Immature natural killer cell (primary cell): ENCODE results near the gene BCL2L15. TPM values are rescaled to one million over a fixed set of nuclear protein-coding genes. Genes with fewer than 3 reads are reported as not detected.

ENCODE experiments used
- DNase-seq, 3 donors: peaks; one replicate each; pipeline ENCODE4 v3.0.0; 2022; ENCODE audit warnings: mixed read lengths in 1 of 3
- H3K27ac Mint-ChIP-seq, 6 donors: one replicate each; pipeline ENCODE4 v1.8.0; 2020; ENCODE audit warnings: mixed read lengths in 6 of 6, mild to moderate bottlenecking in 5 of 6, inconsistent platforms in 4 of 6, moderate library complexity in 3 of 6
- H3K27me3 Mint-ChIP-seq, 3 donors: one replicate each; pipeline ENCODE4 v1.8.0; 2020 to 2021; ENCODE audit warnings: low read depth in 3 of 3, mild to moderate bottlenecking in 3 of 3, mixed read lengths in 3 of 3, moderate library complexity in 3 of 3, inconsistent platforms in 1 of 3
- H3K36me3 Mint-ChIP-seq, 3 donors: one replicate each; pipeline ENCODE4 v1.8.0; 2020; ENCODE audit warnings: mixed read lengths in 3 of 3, inconsistent platforms in 2 of 3, mild to moderate bottlenecking in 2 of 3
- H3K4me1 Mint-ChIP-seq, 2 donors: one replicate each; pipeline ENCODE4 v1.8.0; 2020; ENCODE audit warnings: inconsistent platforms in 2 of 2, mild to moderate bottlenecking in 2 of 2, mixed read lengths in 2 of 2, moderate library complexity in 1 of 2
- H3K4me3 Mint-ChIP-seq, 5 donors: one replicate each; pipeline ENCODE4 v1.8.0; 2020; ENCODE audit warnings: mild to moderate bottlenecking in 5 of 5, mixed read lengths in 5 of 5, inconsistent platforms in 3 of 5, moderate library complexity in 3 of 5
- H3K9me3 Mint-ChIP-seq, 6 donors: one replicate each; pipeline ENCODE4 v1.8.0; 2020; ENCODE audit warnings: mild to moderate bottlenecking in 6 of 6, mixed read lengths in 6 of 6, inconsistent platforms in 4 of 6, moderate library complexity in 3 of 6
- polyA plus RNA-seq, 3 donors: library from polyadenylated mRNA; unstranded; fragments of 300-500 nt; fragmentation: Illumina TruSeq; gene quantifications; one replicate each; pipeline ENCODE4 v1.2.3, GENCODE V29; 2021

Gene BCL2L15
- polyA plus RNA-seq, 3 donors from 2014 or later, result 0.11 TPM; not detected in 2

GRCh38 chr1:113874012-113874879, 13.1 kb downstream of the BCL2L15 start:
- peaks cover 83 to 100% of the 10 kb centered on the region in 2 donors for H3K4me1 Mint-ChIP-seq
- peak; percentile 73 to 76 (median 73) for DNase-seq

GRCh38 chr1:113872219-113872935, 15.0 kb downstream of the BCL2L15 start:
- peaks cover 83 to 100% of the 10 kb centered on the region in 2 donors for H3K4me1 Mint-ChIP-seq
- H3K9me3 Mint-ChIP-seq, result no peaks in the 10 kb centered on the region
- peaks cover 0 to 19% (median 12%) of the 10 kb centered on the region in 3 donors for H3K27me3 Mint-ChIP-seq

More at GRCh38 chr1:113874012-113874879, 13.1 kb downstream of the BCL2L15 start:
- H3K27me3 Mint-ChIP-seq, result peaks cover 0 to 19% (median 11%) of the 10 kb centered on the region in 3 donors
- peak overlapping the region; percentile 93 to 98 (median 96) for H3K27ac Mint-ChIP-seq
- no peaks in the 10 kb centered on the region for H3K9me3 Mint-ChIP-seq
- H3K36me3 Mint-ChIP-seq, result peaks cover 0 to 6% (median 0%) of the 10 kb centered on the region in 3 donors
- H3K4me3 Mint-ChIP-seq, result peak overlapping the region; percentile 49 to 69 (median 67)

DNA sequence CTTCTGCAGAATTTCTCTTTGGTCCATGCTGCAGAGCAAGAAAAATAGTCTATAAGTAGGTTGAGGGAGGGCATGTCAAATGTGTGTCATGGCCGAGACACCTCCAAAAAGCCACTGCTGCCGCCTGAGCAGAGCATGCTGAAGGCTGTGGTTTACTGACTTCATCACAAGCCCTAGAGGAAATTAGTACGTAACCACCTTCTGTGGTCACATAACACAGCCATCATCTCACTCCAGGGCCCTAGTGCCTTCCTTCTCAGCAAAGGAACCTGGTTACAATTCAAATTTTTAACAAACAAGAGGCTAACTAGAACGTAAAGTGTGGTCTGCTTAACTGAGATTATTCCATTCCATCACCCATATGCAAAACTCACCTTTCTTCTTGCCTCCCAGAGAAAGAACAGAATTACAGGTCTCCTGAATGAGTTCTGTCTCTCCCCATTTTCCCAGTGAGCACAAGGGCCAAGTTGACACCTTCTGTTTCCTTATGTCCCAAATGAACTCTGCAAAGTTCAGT, 15.7 kb downstream of the BCL2L15 start, which contains the start of gene PTPN22:
Gene PTPN22, minus strand, starts transcription at position 116 of the 517 bp plus-strand sequence.
- peak within 1 kb of the TSS; percentile 89 to 98 (median 94) for H3K4me3 Mint-ChIP-seq
- H3K27ac Mint-ChIP-seq, result peak within 1 kb of the TSS; percentile 96 to 99 (median 98)
- peaks cover 0 to 19% (median 12%) of the 10 kb centered on the region in 3 donors for H3K27me3 Mint-ChIP-seq
- H3K4me1 Mint-ChIP-seq, result peaks cover 82 to 99% of the 10 kb centered on the region in 2 donors
- DNase-seq, result peak; percentile 89 to 91 (median 90)
- H3K36me3 Mint-ChIP-seq, result peaks cover 0 to 7% (median 3%) of the 10 kb centered on the region in 3 donors
- H3K9me3 Mint-ChIP-seq, result no peaks in the 10 kb centered on the region

More at GRCh38 chr1:113872219-113872935, 15.0 kb downstream of the BCL2L15 start:
- peak; percentile 49 to 62 (median 55) for DNase-seq
- Mint-ChIP-seq H3K27ac (peak overlapping the region; percentile 96 to 99 (median 98)), H3K4me3 (peak overlapping the region; percentile 89 to 98 (median 94)), H3K36me3 (peaks cover 0 to 7% (median 6%) of the 10 kb centered on the region in 3 donors)

DNA sequence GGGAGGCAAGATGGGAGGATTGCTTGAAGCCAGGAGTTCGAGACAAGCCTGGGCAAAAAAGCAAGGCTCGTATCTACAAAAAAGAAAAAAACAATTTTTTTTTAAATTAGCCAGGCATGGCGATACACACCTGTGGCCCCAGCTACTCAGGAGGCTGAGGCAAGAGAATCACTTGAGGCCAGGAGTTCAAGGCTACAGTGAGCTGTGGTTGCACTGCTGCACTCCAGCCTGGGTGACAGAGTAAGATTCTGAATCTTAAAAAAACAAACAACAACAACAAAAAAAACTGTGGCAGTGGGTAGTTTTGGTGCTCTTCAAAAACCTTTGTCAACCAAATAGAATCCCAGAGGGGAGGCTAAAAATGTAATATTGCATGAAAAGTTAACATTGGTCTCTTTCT, 16.6 kb downstream of the BCL2L15 start:
- H3K27me3 Mint-ChIP-seq, result peaks cover 0 to 19% (median 12%) of the 10 kb centered on the region in 3 donors

DNA sequence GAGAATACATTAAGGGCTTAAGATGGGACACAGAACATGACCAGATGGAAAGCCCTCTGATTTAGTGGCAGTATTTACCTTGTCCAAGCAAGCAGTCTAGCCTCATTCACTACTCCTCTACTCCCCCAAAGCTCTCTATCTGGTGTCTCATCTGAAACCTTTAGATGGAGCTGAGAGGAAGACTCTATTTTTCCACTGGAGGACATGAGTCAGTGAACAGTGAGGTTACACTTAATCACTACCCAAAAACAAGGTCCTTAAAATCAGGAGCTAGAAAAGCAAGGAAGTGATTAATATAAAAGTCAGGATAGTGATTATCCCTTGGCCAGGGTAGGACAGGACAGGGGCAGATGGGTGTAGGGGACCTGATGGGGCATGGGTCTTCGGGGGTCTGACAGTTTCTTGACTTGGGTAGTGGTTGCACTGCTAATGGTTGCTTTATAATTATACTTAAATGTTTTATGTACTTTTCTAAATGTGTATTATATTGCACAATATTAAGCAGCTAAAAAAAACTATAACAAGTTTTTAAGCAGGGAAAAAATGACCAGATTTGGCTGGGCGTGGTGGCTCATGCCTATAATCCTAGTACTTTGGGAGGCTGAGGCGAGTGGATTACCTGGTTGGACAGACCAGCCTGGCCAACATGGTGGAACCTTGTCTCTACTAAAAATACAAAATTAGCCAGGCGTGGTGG, 18.8 kb downstream of the BCL2L15 start:
- H3K9me3 Mint-ChIP-seq, result no peaks in the 10 kb centered on the region
- peaks cover 9 to 12% (median 10%) of the 10 kb centered on the region in 3 donors for H3K36me3 Mint-ChIP-seq
- peaks cover 75 to 93% of the 10 kb centered on the region in 2 donors for H3K4me1 Mint-ChIP-seq
- DNase-seq, result no peak
- peaks cover 0 to 14% (median 12%) of the 10 kb centered on the region in 3 donors for H3K27me3 Mint-ChIP-seq
- H3K4me3 Mint-ChIP-seq, result peak overlapping the region; percentile 89 to 98 (median 94)
- H3K27ac Mint-ChIP-seq, result peak overlapping the region; percentile 96 to 99 (median 98)

More for the DNA sequence above, 16.6 kb downstream of the BCL2L15 start:
- no peak for DNase-seq
- Mint-ChIP-seq H3K36me3 (peaks cover 0 to 7% (median 3%) of the 10 kb centered on the region in 3 donors), H3K27ac (peak overlapping the region; percentile 96 to 99 (median 98)), H3K4me3 (peak overlapping the region; percentile 89 to 98 (median 94)), H3K9me3 (no peaks in the 10 kb centered on the region), H3K4me1 (peaks cover 80 to 95% of the 10 kb centered on the region in 2 donors)

- Mint-ChIP-seq H3K4me3 (peak overlapping the region in 4 of 5 donors; percentile 14 to 53 (median 43)), H3K27me3 (no peaks in the 10 kb centered on the region), H3K27ac (peak overlapping the region; percentile 48 to 94 (median 84)), H3K4me1 (peaks cover 64 to 79% of the 10 kb centered on the region in 2 donors), H3K9me3 (no peaks in the 10 kb centered on the region), H3K36me3 (peaks cover 12 to 33% (median 31%) of the 10 kb centered on the region in 3 donors)
- DNase-seq, result no peak
These were observed 25.7 kb downstream of the BCL2L15 start for GRCh38 chr1:113861641-113862040.

- Mint-ChIP-seq H3K4me3 (peak overlapping the region; percentile 40 to 81 (median 67)), H3K36me3 (peaks cover 19 to 40% (median 38%) of the 10 kb centered on the region in 3 donors), H3K27ac (peak overlapping the region; percentile 77 to 94 (median 90))
These were observed 26.5 kb downstream of the BCL2L15 start for GRCh38 chr1:113860891-113861290.

GRCh38 chr1:113859478-113860175, 27.8 kb downstream of the BCL2L15 start:
- peak; percentile 35 to 44 (median 43) for DNase-seq
- peak overlapping the region; percentile 45 to 81 (median 71) for H3K4me3 Mint-ChIP-seq
- H3K4me1 Mint-ChIP-seq, result peaks cover 54 to 62% of the 10 kb centered on the region in 2 donors
- H3K36me3 Mint-ChIP-seq, result peaks cover 17 to 43% (median 40%) of the 10 kb centered on the region in 3 donors
- H3K9me3 Mint-ChIP-seq, result no peaks in the 10 kb centered on the region
- peak overlapping the region; percentile 77 to 94 (median 90) for H3K27ac Mint-ChIP-seq
- no peaks in the 10 kb centered on the region for H3K27me3 Mint-ChIP-seq

More at GRCh38 chr1:113860891-113861290, 26.5 kb downstream of the BCL2L15 start:
- Mint-ChIP-seq H3K4me1 (peaks cover 60 to 74% of the 10 kb centered on the region in 2 donors), H3K27me3 (no peaks in the 10 kb centered on the region), H3K9me3 (no peaks in the 10 kb centered on the region)
- no peak for DNase-seq

DNA sequence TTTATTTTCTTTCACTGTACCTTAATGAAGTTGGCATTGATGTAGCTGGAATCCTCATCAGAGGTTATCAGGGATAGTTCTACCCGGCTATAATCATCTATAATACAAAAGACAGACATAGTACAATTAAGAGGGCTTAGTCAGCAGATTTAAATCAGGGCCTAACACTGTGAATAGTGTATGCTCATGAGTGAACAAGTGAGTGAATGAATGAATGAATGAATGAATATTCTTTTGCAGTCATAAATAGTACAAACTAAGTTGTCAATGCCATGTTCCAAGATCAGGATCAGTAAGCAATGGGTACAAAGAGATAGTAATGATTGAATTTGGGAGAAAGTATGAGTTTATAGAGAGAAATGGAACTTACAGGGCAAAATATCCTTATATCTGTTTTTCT, 28.4 kb downstream of the BCL2L15 start:
- Mint-ChIP-seq H3K27ac (peak overlapping the region; percentile 77 to 94 (median 90)), H3K4me1 (peaks cover 53 to 58% of the 10 kb centered on the region in 2 donors)

GRCh38 chr1:113858418-113858817, 29.0 kb downstream of the BCL2L15 start:
- no peak overlapping the region for H3K4me3 Mint-ChIP-seq
- peaks cover 24 to 48% (median 44%) of the 10 kb centered on the region in 3 donors for H3K36me3 Mint-ChIP-seq
- H3K4me1 Mint-ChIP-seq, result peaks cover 49 to 52% of the 10 kb centered on the region in 2 donors
- peak overlapping the region in 4 of 6 donors; percentile 81 to 94 (median 90) for H3K27ac Mint-ChIP-seq
- no peak for DNase-seq
- no peaks in the 10 kb centered on the region for H3K9me3 Mint-ChIP-seq
- H3K27me3 Mint-ChIP-seq, result peaks cover 0 to 2% (median 0%) of the 10 kb centered on the region in 3 donors

More for the DNA sequence above, 28.4 kb downstream of the BCL2L15 start:
- Mint-ChIP-seq H3K36me3 (peaks cover 23 to 49% (median 47%) of the 10 kb centered on the region in 3 donors), H3K27me3 (peaks cover 0 to 2% (median 0%) of the 10 kb centered on the region in 3 donors), H3K4me3 (peak overlapping the region; percentile 45 to 81 (median 71)), H3K9me3 (no peaks in the 10 kb centered on the region)
- DNase-seq, result no peak

- DNase-seq, result no peak
- Mint-ChIP-seq H3K4me1 (peaks cover 44 to 46% of the 10 kb centered on the region in 2 donors), H3K4me3 (no peak overlapping the region), H3K36me3 (peaks cover 24 to 45% (median 38%) of the 10 kb centered on the region in 3 donors), H3K27me3 (peaks cover 0 to 2% (median 0%) of the 10 kb centered on the region in 3 donors), H3K27ac (peak overlapping the region in 4 of 6 donors; percentile 36 to 84 (median 56)), H3K9me3 (no peaks in the 10 kb centered on the region)
These were observed 29.6 kb downstream of the BCL2L15 start for GRCh38 chr1:113857776-113858175.

- Mint-ChIP-seq H3K27me3 (peaks cover 0 to 2% (median 0%) of the 10 kb centered on the region in 3 donors), H3K36me3 (peaks cover 24 to 39% (median 32%) of the 10 kb centered on the region in 3 donors)
These were observed 31.0 kb downstream of the BCL2L15 start for GRCh38 chr1:113856401-113856790.

More at GRCh38 chr1:113856401-113856790, 31.0 kb downstream of the BCL2L15 start:
- H3K27ac Mint-ChIP-seq, result peak overlapping the region in 5 of 6 donors; percentile 34 to 64 (median 40)
- no peak for DNase-seq
- no peaks in the 10 kb centered on the region for H3K9me3 Mint-ChIP-seq
- peaks cover 32 to 33% of the 10 kb centered on the region in 2 donors for H3K4me1 Mint-ChIP-seq
- H3K4me3 Mint-ChIP-seq, result no peak overlapping the region
